Ovary (tissue), 3 donors: ENCODE data around the gene LIFR.

Experiments used
- CTCF ChIP-seq, 3 donors: fragments of 450-650 bp in 2 of 3; fragments of 200-600 bp in 1 of 3; IDR thresholded peaks; one replicate each; pipeline versions ENCODE4 v1.5.1 to v1.8.0; 2016 to 2022; ENCODE audit warnings: antibody characterized with exemption in 3 of 3, mild to moderate bottlenecking in 1 of 3
- POLR2A ChIP-seq: fragments of 450-650 bp; IDR thresholded peaks from one replicate; pipeline ENCODE4 v1.6.1; 2017; ENCODE audit warnings: antibody characterized with exemption, mild to moderate bottlenecking, moderate library complexity
- donor health status: DM: no; HTN: no; CAD: no.

- TF ChIP-seq POLR2A: no peak
- no peak for TF ChIP-seq CTCF (IDR thresholded peaks at IDR 0.05)
These were observed 40.5 kb upstream of the LIFR start for GRCh38 chr5:38596981-38597380.
